Measurements from ENCODE around the gene SERPINE3. TPM values are rescaled to one million over a fixed set of nuclear protein-coding genes. Genes with fewer than 3 reads are reported as not detected.

The SERPINE3 gene
- total RNA-seq (under 1 TPM in 1 of 7 donors, not detected in 6; 0.38 TPM), polyA plus RNA-seq (not detected)
- long read RNA-seq, donor 1, partial matches to known transcripts, result 8 of 8 reads
- long read RNA-seq, donor 1, other reads (novel, unspliced or antisense), result 0 of 8 reads
- long read RNA-seq, donor 2, result 0 reads

DNA sequence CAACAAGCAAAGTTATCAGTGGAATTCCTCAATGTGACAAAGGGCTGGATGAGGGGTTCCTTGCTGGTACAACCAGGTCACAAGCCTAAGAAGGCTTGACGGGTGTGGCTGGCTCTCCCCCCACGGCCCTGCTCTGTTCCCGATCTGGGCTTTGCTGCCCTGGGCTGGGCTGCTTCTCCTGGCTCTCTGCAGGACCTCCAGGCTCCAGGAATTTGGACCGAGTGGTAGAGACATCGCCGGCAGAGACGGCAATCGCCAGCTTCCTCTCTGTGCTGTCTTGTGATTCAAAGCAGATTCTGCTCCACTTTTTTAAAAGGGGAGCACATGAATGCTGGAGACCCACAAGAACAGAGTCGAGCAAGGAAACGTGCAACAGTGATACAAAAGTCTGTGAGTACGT, at the start of gene SERPINE3:
Gene SERPINE3, plus strand, starts transcription at position 338 of the 400 bp plus-strand sequence. CDS start 1,401 bp downstream, outside the sequence.
- TF ChIP-seq, protein P1, sequence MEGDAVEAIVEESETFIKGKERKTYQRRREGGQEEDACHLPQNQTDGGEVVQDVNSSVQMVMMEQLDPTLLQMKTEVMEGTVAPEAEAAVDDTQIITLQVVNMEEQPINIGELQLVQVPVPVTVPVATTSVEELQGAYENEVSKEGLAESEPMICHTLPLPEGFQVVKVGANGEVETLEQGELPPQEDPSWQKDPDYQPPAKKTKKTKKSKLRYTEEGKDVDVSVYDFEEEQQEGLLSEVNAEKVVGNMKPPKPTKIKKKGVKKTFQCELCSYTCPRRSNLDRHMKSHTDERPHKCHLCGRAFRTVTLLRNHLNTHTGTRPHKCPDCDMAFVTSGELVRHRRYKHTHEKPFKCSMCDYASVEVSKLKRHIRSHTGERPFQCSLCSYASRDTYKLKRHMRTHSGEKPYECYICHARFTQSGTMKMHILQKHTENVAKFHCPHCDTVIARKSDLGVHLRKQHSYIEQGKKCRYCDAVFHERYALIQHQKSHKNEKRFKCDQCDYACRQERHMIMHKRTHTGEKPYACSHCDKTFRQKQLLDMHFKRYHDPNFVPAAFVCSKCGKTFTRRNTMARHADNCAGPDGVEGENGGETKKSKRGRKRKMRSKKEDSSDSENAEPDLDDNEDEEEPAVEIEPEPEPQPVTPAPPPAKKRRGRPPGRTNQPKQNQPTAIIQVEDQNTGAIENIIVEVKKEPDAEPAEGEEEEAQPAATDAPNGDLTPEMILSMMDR (IDR thresholded peaks at IDR 0.05 in 8 of 11, conservative IDR thresholded peaks at IDR 0.05 in 3 of 11), result no peak
- TF ChIP-seq POLR2AphosphoS5 (IDR thresholded peaks at IDR 0.05) (no peak), POLR2A (IDR thresholded peaks at IDR 0.05) (no peak)
- Histone ChIP-seq H3K36me3 (no peaks in the 10 kb centered on the region), H3K9me3 (no peaks in the 10 kb centered on the region), H3K27me3 (replicated peaks in 1 of 7) (no peaks in the 10 kb centered on the region), H3K4me1 (no peaks in the 10 kb centered on the region), H3K27ac (no peak within 1 kb of the TSS), H3K4me3 (no peak within 1 kb of the TSS)
- 76 to 94% (median 86%) methylated on average over 11 of the region's 11 CpGs for WGBS, 5 donors
- intact Hi-C loops (cut with DNase I; ENCODE audit: low total_unique reads), result no loop called here
- no peak for DNase-seq

DNA sequence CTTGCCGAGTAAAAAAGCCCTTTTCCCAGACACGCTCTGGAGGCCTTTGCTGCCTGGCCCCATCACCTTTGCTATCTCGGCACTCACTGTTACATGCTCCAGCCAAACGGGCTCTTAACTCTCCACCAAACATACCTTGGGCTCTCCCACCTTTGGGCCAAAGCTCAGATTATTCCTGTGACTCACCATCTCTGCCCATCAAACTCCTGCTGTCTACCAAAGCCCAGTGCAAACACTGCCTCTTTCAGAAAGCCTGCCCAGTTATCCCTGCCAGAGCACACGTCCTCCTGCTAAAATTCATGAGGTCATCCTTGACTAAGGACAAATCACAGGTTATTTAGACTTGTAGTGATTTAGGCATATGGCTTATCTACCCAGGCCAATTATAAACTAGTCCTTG, 48.1 kb upstream of the SERPINE3 start:
- intact Hi-C loops (cut with DNase I; ENCODE audit: low total_unique reads), result no loop called here
- TF ChIP-seq, protein P1 (IDR thresholded peaks at IDR 0.05 in 8 of 11, conservative IDR thresholded peaks at IDR 0.05 in 3 of 11), result no peak
- no peak overlapping the region for H3K27ac ChIP-seq
- H3K27me3 ChIP-seq (replicated peaks in 1 of 7), result no peaks in the 10 kb centered on the region
- DNase-seq, result no peak
- peaks cover 0 to 3% (median under 1%) of the 10 kb centered on the region in 6 donors for H3K4me1 ChIP-seq
- no peaks in the 10 kb centered on the region for H3K36me3 ChIP-seq
- H3K4me3 ChIP-seq, result no peak overlapping the region
- H3K9me3 ChIP-seq, result no peaks in the 10 kb centered on the region
- 84 to 91% (median 85%) methylated on average over 5 of the region's 5 CpGs for WGBS, 5 donors

DNA sequence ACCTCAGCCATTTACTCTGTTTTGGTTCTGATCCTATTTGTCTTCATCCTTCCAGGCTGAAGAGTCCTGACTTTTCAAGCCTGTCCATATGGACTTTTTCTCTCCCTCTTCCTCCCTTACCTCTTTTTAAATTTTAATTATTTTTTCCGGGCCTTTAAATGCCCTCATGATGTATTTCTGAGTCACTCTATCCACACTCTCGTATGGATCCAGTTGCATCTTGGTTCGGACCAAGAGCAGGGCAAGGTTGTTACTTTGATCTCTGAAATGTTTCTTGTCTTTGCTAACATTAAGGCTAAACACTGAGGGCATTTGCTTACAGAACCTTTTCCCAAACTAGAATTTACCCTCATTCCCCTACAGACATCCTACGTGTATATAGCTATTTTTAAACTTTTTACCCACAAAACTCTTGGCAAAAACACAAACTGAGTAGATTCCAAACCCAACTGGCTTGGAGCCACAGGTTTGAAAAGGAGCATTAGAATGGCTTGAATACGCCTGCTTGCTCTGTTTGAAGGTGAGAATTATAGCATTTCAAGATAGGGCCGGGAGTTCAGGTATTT, 47.4 kb upstream of the SERPINE3 start:
- Histone ChIP-seq H3K36me3 (no peaks in the 10 kb centered on the region), H3K27me3 (replicated peaks in 1 of 7) (no peaks in the 10 kb centered on the region), H3K27ac (no peak overlapping the region), H3K4me1 (no peaks in the 10 kb centered on the region), H3K9me3 (no peaks in the 10 kb centered on the region), H3K4me3 (no peak overlapping the region)
- DNase-seq, result no peak
- intact Hi-C loops (cut with DNase I; ENCODE audit: low total_unique reads), result no loop called here
- TF ChIP-seq POLR2AphosphoS5 (IDR thresholded peaks at IDR 0.05) (no peak), POLR2A (IDR thresholded peaks at IDR 0.05) (no peak)
- TF ChIP-seq, protein P1 (IDR thresholded peaks at IDR 0.05 in 8 of 11, conservative IDR thresholded peaks at IDR 0.05 in 3 of 11), result no peak
- WGBS, 5 donors, result 78 to 89% (median 89%) methylated on average over 6 of the region's 6 CpGs

DNA sequence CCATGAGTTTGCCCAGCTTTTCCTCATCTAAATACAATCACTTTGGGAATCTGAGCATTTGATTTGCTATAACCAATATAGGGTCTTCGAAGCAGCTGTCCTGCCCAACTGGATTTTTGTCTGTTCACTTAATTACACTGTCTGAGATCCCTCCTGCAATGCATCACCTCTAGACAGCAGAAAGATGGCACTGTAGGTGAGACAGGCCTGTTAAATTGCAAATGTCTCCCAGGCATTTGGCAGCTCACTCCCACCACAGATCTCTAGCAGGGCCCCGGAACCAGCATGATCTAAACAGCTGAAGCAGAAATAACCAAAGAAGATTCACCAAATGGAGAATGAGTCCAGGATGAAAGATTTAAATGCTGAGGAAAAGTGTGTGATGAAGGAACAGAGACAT, 41.9 kb upstream of the SERPINE3 start:
- no peak overlapping the region for H3K27ac ChIP-seq
- no peak for DNase-seq
- no peaks in the 10 kb centered on the region for H3K4me1 ChIP-seq
- H3K4me3 ChIP-seq, result no peak overlapping the region
- H3K9me3 ChIP-seq, result no peaks in the 10 kb centered on the region
- intact Hi-C loops (cut with DNase I; ENCODE audit: low total_unique reads), result no loop called here
- no peaks in the 10 kb centered on the region for H3K27me3 ChIP-seq (replicated peaks in 1 of 7)
- TF ChIP-seq POLR2A (IDR thresholded peaks at IDR 0.05), result no peak
- TF ChIP-seq, protein P1 (IDR thresholded peaks at IDR 0.05 in 8 of 11, conservative IDR thresholded peaks at IDR 0.05 in 3 of 11), result no peak
- no peak for TF ChIP-seq POLR2AphosphoS5 (IDR thresholded peaks at IDR 0.05)
- no peaks in the 10 kb centered on the region for H3K36me3 ChIP-seq
- 85 to 94% (median 89%) methylated on average over 2 of the region's 2 CpGs for WGBS, 5 donors
